Measurements from ENCODE around the gene SERPINA3. TPM values are rescaled to one million over a fixed set of nuclear protein-coding genes. Genes with fewer than 3 reads are reported as not detected.
"Not testable (repeated sequence)": the region's sequence is repeated elsewhere in the genome, so short reads cannot be mapped to it uniquely, and the experiment has no call there.

Gene SERPINA3
- 22.9 TPM for total RNA-seq

DNA sequence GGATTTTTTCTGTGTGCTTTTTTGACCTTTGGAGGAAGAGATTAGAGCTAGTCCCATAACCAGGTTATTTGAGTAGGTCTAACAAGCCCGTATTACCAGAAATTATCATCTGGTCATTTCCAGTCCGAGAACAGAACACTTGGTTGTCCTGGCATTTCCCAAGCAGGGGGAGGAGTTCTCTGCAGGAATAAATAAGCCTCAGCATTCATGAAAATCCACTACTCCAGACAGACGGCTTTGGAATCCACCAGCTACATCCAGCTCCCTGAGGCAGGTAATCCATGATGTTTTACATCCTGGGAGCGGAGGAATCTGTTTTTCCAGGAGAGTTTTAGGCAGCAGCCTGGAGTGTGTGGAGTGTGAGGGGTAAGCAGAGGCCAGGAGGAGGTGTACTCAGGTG lies at the start of gene SERPINA3:
Gene SERPINA3, plus strand, starts transcription at position 218 of the 400 bp plus-strand sequence. CDS start 2,051 bp downstream, outside the sequence.
- ATAC-seq = no peak

DNA sequence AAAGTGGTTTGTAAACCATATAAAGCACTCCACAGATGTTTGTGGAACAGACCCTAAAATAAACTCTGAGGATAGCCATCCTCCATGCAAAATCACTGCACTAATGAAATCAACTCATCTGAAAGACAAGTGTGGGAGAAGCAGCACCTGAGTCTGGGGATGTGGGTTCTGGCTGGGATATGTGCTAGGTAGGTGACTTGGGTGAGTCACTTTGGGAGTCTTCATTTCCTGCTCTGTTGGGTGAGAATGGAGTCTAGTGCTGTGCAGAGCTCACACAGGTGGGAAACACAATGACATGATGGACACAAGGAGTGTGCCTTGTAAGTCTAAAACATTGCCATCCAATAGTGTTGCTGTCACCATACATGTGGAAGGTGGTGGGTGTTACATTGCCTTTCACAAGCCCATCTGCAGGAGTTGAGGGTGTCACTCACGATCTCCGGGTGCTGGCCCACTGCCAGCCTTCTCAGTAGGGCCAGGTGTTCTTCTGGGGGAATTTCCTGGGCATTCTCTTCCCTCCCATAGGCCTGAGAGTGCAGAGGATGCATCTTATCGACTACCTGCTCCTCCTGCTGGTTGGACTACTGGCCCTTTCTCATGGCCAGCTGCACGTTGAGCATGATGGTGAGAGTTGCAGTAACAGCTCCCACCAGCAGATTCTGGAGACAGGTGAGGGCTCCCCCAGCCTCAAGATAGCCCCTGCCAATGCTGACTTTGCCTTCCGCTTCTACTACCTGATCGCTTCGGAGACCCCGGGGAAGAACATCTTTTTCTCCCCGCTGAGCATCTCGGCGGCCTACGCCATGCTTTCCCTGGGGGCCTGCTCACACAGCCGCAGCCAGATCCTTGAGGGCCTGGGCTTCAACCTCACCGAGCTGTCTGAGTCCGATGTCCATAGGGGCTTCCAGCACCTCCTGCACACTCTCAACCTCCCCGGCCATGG lies 49.0 kb upstream of the SERPINA3 start:
- ATAC-seq = no peak

DNA sequence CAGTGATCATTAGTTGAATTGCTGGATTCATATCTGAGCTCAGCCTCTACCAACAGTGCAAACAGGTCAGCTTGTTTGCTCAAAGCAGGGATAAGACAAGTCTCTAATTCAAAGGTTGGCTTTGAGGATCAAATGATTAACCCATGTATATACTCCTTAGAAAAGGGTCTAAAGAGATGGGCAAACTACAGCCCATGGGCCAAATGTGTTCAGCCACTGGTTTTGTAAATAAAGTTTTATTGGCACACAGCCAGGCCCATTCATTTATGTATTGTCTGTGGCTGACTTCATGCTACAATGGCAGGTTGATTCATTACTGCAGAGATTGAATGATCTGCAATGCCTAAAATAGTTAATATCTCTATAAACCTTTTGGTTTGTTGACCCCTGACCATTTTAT lies 47.8 kb upstream of the SERPINA3 start:
- no peak for ATAC-seq

DNA sequence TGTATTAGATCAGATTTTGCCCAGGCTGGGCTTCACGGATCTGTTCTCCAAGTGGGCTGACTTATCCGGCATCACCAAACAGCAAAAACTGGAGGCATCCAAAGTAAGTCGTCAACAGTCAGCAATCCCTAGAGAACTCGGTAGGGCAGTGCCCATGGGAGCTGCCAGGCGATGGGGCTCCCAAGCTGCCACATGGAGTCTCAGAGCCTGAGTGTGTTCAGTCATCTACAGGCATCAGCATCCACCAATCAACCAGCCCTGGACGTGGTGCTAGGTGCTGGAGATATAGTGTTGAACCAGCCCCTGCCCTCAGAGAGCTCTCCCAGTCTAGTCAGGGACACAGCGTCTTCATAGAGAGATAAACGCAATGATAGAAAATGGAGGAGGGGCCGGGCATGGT lies 44.0 kb upstream of the SERPINA3 start:
- no peak for ATAC-seq

DNA sequence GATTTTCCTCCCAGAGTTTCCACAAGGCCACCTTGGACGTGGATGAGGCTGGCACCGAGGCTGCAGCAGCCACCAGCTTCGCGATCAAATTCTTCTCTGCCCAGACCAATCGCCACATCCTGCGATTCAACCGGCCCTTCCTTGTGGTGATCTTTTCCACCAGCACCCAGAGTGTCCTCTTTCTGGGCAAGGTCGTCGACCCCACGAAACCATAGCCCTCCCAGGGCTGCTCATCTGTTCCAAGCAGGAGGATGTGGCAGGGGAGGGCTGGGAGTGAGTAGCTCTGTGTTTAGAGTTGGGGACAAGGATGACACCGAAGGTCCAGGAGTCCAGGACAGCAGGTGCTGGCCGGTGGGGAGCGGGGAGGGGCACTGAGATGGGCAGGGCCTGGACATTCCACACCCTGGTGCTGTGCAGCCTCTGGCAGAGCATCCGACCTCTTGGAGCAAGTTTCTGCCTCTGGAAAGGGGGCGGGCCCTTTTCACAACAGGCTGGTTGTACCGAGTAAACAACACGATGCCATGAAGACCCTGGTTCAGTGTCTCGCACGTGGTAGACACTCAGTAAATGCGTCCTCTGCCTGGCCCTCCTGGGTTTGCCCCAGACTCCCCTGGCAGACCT lies 42.7 kb upstream of the SERPINA3 start:
- ATAC-seq = no peak

DNA sequence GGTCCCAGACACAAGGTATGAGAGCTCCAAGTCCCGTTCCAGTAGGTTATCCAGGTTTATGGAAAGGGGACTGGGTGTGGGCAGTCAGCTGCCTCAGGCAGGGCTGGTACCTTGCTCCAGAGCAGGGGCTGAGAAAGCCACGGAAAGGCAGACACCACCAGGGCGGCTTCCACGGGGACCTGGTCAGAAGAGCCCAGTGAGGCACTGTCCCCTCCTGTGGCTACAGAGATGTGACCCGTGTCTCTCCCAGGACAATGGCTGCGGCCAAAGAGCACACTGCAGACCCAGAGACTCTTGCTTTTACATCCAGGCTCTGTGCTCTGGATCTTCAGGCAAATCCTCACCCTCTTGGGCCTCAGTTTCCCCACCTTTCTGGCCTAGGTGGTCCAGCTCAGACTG lies 42.2 kb upstream of the SERPINA3 start:
- no peak for ATAC-seq

DNA sequence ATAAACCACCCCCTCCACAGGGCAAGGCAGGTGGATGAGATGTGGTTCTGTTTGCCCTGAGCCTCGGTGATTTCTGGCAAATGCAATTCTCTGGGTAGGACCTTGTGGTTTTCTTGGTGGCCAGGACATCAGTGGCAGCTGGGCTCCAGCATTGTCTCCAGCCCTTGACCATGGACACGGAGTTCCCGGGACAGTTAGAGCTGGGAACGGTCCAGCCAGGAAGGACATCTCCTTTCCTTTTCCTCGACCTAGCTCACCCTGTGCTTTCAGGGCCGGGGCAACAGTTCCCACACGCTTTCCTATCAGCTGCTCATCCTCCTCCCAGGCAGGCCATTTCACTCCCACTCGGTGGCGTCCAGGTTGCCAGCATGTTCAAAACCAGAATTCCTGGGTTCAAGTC lies 41.8 kb upstream of the SERPINA3 start:
- no peak for ATAC-seq

DNA sequence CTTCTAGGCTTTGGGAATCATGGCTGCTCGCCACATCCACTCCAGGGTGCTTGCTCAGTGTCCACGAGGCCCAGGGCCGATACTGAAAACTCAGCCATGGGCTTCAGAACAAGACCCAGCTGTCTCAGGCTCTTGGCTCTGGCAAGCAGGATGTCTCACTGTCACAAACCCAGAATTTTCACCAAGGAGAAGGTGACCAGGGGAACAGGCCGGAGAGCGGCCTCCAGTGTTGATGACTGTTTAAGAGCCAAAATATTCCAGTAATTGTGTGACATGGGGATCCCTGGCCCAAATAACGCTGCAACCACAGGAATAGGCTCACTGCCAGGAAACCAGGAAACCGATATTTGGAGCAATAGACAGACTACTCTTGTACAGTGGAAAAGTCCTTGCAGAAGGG lies 40.8 kb upstream of the SERPINA3 start:
- ATAC-seq = no peak

DNA sequence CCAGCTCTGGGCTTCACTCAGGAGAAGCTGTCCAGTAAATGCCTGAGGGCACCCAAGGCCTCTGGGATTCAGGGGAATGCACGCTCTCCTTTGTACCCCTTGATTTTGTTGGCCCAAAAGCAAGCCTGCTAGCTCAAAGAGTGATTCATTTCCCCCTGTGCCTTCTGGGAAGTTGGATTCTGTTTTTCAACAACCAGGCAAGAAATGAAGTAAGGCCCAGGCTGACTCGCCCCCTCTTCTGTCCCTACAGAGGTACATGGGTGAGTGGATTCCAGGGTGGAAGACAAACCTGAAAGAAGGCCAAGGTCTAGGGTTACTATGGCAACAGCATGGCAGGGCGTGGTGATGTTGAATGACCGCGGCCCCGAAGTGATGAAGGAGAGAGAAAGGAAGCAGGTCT lies 40.2 kb upstream of the SERPINA3 start:
- no peak for ATAC-seq

DNA sequence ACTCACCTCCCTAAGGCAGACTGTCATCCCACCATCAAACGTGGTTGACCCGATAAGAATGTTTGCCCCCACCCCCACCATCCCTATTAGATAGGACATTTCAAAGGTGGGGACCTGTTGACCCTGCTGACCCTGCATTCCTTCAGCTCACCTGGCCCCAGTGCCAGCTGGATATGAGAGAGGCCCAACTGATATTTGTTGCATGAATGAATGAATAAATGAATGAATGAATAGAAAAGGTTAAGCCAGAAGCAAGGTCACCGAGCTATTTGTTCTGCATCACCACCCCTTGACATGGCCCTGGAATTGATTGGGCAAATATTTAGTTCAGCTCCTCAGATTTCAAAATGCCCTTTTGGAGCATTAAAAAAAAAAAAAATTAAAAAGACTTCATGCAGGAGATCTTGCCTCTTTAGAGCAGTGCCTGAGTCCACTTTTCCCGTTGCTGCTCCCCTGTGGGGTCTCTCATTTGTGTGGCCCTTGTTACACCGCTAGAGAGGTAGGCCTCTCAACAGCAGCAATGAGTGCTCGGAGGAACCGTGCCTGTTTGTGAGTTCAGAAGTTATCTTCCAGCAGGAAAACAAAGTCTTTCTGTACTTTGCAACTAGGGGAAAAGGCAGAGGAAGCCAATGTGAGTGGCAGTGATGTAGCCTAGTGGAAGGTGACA lies 39.4 kb upstream of the SERPINA3 start:
- ATAC-seq = no peak

DNA sequence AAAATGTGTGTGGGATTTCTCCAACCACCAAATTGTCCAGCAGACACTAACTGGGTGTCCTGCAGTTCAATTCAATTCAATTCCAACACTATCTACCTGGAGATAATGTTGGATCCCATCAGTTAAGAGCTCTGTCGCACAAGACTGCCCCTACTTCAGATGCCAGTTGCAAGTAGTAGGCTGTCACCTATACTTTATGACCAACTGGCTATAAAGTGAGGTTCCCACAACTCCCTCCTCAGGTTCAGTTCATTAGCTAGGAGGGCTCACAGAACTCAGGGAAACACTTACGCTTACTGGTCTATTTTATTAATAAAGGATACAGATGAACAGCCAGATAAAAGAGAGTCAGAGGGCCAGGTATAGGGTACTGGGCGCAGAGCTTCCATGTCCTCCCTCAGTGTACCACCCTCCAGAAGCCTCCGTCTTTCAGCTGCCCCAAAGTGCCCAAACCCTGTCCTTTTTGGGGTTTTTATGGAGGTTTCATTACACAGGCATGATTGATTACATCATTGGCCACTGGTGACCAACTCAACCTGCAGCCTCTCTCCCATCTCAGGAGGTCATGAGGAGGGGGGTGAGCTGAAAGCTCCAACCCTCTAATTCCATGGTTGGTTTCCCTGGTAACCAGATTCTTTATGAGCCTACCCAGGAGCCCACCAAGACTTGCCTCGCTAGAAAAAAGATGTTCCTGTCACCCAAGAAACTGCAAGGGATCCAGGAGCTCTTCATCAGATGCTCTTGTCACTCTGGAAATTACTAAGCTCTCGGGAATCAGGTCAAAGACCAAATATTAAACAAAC lies 38.5 kb upstream of the SERPINA3 start:
- ATAC-seq = no peak

DNA sequence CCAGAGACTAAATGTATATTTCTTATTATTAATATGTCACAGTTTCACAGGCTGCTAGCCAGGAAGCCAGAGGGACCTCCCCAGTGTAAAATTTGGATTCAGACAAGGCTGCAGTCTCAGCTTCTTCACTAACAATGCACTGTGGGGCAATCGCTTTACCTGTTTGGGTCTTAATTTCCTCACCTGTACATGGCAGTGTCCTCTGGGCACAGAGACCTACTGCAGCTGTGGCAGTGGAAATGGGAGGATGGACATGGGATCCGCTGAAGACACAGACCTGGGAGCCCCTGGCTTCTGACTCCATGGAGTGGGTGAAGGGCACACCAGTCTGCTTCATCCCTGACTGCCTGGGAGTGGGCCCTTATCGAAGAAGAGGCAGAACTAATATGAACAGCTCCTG lies 37.9 kb upstream of the SERPINA3 start:
- no peak for ATAC-seq

DNA sequence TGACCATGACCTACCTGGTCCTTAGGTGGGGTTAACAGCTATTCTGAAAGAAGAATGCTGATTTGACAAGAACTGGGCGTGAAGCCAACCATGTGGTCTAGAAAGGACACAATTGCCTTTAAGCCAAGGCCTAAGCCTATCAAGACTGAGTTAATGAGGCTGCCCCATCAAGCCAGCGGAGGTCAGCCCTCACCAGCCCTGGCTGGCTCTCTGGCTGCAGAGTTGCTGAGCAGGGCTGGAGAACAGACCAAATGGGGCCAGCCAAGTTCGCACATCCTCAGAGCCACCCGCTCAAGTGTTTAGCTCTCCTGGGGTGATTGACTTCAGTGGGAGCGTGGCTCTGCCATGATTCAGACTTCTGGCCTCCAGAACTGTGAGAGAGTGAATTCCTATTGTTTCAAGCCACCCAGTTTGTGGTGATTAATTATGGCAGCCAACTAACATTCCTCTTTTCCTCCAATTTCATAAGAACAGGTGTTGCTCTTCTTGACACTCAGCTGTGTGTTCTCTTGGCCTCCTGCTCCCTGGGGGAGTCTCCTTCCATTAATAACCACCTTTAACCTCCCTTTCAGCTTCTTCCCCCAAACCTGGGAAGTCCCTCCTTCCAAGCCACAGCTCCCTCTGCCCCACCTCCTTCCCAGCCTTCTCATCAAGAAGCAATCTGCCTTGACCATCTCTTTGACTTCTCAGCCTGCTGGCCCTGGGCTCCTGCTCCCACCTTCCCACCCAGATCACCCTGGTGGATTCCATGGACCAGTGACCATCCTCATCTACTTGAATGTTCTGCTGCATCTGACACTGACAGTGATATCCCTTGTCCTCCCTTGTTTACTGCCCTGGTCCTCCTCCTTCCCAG lies 36.2 kb upstream of the SERPINA3 start:
- ATAC-seq = peak; percentile 31

DNA sequence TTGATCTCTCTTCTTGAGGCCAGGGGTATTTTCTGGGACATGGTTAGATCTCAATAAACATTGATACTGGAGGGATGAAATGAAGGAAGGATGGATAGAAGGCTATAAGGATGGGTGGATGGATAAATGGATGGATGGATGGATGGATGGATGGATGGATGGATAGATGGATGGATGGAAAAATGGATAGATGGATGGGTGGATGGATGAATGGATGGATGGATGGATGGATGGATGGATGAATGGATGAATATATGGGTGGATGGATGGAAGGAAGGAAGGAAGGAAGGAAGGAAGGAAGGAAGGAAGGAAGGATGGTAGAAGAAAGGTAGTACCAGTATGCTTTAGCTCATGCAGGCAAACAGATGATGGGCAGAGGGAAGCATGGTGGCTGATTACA lies 34.7 kb upstream of the SERPINA3 start:
- not testable (repeated sequence) for ATAC-seq

DNA sequence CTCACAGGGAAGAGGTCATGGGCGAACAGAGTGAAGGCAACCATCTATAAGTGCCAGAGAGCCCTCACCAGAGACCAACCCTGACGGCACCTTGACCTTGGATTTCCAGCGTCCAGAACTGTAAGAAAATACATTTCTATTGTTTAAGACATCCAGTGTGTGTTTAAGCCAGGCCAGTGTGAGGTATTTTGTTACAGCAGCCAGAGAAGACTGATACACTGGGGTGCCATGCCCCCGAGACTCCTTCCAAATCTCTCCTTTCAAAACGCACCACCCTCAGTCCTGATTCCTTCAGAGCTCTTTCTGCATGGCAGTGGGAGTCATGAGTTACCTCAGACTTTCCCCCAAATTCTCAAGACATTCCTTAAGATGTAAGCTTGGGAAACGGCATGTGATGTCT lies 33.5 kb upstream of the SERPINA3 start:
- no peak for ATAC-seq

DNA sequence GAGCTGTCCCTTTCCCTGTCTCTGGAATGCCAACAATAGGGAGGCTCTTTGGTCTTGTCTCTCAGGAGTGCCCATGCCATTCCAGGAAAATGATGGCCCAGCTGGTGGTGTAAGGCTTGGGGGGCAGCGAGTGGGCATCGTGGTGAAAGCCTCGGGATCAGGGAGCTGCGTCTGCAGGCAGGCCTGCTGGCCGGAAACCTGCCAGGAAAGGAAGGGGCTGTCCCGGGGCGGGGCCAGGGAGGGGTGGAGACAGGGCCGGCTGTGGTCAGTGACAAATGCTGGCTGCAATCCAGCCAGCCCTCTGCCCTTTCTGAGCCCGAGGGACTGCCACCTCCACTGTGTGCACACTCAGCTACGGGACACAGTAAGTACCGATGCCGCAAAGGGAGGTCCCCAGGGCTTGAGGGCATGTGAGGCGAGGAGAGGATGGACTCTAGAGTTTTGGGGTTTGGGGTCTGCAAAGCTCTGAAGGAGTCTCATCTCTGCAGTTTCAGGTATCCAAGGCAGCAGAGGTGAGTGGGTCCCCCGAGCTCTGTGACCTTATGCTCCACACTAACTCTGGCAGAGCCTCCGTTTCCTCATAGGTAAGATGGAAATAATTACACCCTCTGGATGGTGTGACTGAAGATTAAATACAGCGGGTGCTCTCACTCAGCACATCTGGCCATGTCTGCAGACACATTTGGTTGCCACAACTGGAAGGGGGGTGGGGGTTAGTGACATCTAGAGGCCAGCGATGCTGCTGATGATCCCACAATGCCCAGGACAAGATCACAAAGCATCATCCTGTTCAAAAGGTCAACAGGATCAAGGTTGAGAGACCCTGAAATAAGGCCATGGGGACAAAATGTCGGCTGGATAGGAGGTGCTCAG lies 30.8 kb upstream of the SERPINA3 start, which contains the start of gene SERPINA5:
Gene SERPINA5, plus strand, starts transcription at position 300 of the 873 bp plus-strand sequence. CDS start 5,937 bp downstream, outside the sequence.
- ATAC-seq = no peak

DNA sequence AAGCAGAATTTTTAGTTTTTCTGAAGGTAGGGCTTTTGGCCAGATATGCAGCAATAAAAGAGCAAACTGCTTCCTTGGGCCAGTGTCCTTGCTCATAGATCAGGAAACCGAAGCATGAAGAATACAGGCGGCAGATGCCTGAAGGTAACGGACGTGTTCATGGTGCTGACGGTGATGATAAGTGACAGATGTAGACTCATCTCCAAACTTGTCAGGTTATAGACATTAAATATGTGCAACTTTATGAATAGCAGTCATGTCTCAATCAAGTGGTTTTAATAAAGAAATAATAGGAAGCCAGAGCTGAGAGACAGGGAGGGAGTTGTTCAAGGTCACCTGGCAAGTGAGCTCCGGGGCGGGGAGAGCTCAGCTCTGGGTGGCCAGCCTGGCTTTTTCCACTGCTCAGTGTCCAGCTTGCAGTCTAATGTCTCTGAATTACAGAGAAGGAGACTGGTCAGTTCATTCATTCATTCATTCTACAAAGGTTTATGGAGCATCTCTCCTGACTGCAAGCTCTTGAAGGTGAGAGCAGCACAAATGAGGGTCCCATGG lies 29.9 kb upstream of the SERPINA3 start:
- ATAC-seq = no peak

DNA sequence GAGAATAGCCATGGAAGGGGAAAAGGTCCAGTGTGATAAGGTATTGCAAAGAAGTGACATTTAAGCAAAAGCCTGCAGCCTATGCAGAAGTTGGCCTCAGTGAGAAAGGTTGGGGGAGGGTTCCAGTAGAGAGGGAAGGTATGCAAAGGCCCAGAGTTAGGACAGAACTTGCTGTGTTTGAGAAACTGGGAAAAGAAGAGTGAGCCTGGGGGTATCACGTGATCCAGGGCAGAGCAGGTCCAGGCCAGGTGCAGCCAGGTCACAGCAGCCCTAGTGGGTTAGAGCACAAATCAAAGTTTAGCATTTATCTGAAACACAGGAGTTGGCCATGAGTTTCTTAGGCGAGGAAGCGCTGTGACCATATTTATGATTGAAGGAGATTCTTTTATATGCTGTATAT lies 29.3 kb upstream of the SERPINA3 start:
- no peak for ATAC-seq

DNA sequence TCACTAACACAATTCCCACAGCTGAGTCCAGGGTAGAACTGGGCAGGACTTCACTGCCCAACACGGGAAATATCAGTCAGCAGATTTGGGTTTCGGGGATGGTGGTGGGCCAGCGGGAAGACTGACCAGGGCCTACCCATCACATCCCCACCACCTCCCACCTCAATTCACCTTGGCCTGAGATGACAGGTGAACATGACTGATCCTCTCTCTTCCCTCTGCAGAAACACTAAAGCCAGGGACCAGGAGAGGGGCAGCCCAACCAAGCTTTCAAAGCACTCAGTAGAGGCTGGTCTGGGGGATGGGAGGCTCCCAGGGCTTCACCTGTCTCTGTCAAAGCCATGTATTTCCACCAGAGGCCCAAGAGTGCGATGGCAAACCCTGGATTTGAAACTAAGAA lies 28.6 kb upstream of the SERPINA3 start:
- ATAC-seq = no peak

Data from esophagus mucosa (tissue), 1 donor.